Thoracic aorta endothelial cell (primary cell): ENCODE data around the gene RTN4R. TPM values are rescaled to one million over a fixed set of nuclear protein-coding genes. Genes with fewer than 3 reads are reported as not detected.

Source experiments
- small RNA-seq: library from RNA; depleted of rRNA; stranded (forward); fragments of <200 nt; gene quantifications from one replicate; pipeline ENCODE3, GENCODE V24; 2012
- total RNA-seq: library from RNA; depleted of rRNA; stranded (reverse); fragments of >200 nt; gene quantifications from 2 replicates; pipeline ENCODE4 v1.2.3, GENCODE V29; 2012

Gene RTN4R
- 0.27 and 1.1 TPM in 2 replicates for total RNA-seq

GRCh38 chr22:20268279-20269012 is at the start of gene RTN4R:
RTN4R (minus strand) TSS chr22:20268318; CDS start chr22:20268092, 226 bp downstream.

Small RNAs within 50 kb of the gene (small RNA-seq; reads per million reads assigned to genes)
- gene MIR1286 = not detected

Other genes with a start within 250 kb of the RTN4R start
- 32.3 and 35.0 TPM in 2 replicates for gene TANGO2, start 247.2 kb downstream of the RTN4R start, total RNA-seq
- 36.3 and 44.8 TPM in 2 replicates for gene DGCR8, start 188.1 kb downstream of the RTN4R start, total RNA-seq
- gene RANBP1, start 152.2 kb downstream of the RTN4R start, total RNA-seq = 358 and 382 TPM in 2 replicates
- 33.4 and 38.6 TPM in 2 replicates for gene TRMT2A, start 151.1 kb downstream of the RTN4R start, total RNA-seq
- 29.4 and 32.4 TPM in 2 replicates for gene ZDHHC8, start 136.5 kb downstream of the RTN4R start, total RNA-seq
- gene CCDC188, start 117.3 kb downstream of the RTN4R start, total RNA-seq = 6.9 and 7.0 TPM in 2 replicates
- 33.4 and 34.7 TPM in 2 replicates for gene DGCR6L, start 51.7 kb upstream of the RTN4R start, total RNA-seq
- 8.8 and 11.3 TPM in 2 replicates for gene ZNF74, start 125.8 kb upstream of the RTN4R start, total RNA-seq
- 13.8 and 20.9 TPM in 2 replicates for gene SCARF2, start 169.5 kb upstream of the RTN4R start, total RNA-seq
- 10.5 and 20.2 TPM in 2 replicates for gene KLHL22, start 227.5 kb upstream of the RTN4R start, total RNA-seq
- 40.7 and 60.5 TPM in 2 replicates for gene MED15, start 239.3 kb upstream of the RTN4R start, total RNA-seq